Astrocyte of the spinal cord (primary cell): ENCODE measurements around the gene FMN1.
A peak's percentile ranks its signal among the peaks of the same experiment; 100 is the strongest.

Experiments used
- DNase-seq: peaks from one replicate; pipeline ENCODE4 v3.0.0; 2011; ENCODE audit warnings: low read depth, low spot score
- H3K4me3 ChIP-seq: 2 replicates; pipeline ENCODE4 v1.5.1; 2011; ENCODE audit warnings: low read depth, mild to moderate bottlenecking, low read length, moderate library complexity
- CTCF ChIP-seq: IDR thresholded peaks from 2 replicates; pipeline ENCODE4 v1.5.1; 2012; ENCODE audit warnings: low read depth, mild to moderate bottlenecking, low read length, inconsistent platforms
- in situ Hi-C: cut with HindIII; loops from 2 replicates; pipeline ENCODE4 v1.10.0; 2017; ENCODE audit warnings: low sequenced_read_pairs

Gene FMN1

DNA sequence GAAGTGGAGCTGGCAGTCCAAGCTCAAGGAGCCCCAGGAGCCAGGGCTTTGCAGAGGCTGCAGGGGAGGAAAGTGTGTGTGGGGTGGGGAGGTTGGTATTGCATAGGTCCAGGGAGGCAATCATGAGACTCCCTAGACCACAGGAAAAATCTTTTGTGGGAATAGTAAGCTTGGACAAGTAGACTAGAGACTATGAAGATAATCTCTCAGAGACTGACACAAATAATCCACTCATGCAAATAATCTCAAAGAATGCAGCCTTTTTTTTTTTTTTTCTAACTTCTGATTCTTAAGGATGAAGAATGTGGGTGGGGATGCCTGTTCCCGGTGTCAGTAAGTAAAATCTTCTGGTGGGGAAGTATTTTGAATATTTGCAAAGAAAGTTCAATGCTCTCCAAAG is 363.0 kb downstream of the FMN1 start:
- TF ChIP-seq CTCF, result no peak
- DNase-seq, result no peak
- in situ Hi-C loops, result loop anchor here (25.0 kb wide), 1 partner anchor 106 kb away; no protein-coding TSS in a partner anchor

GRCh38 chr15:32830241-32830640 is 364.3 kb downstream of the FMN1 start:
- no peak for TF ChIP-seq CTCF
- no peak for DNase-seq
- H3K4me3 ChIP-seq, result no peak overlapping the region
- in situ Hi-C loops, result loop anchor here (25.0 kb wide), 1 partner anchor 107 kb away; no protein-coding TSS in a partner anchor

More for the DNA sequence above, 363.0 kb downstream of the FMN1 start:
- no peak overlapping the region for H3K4me3 ChIP-seq

DNA sequence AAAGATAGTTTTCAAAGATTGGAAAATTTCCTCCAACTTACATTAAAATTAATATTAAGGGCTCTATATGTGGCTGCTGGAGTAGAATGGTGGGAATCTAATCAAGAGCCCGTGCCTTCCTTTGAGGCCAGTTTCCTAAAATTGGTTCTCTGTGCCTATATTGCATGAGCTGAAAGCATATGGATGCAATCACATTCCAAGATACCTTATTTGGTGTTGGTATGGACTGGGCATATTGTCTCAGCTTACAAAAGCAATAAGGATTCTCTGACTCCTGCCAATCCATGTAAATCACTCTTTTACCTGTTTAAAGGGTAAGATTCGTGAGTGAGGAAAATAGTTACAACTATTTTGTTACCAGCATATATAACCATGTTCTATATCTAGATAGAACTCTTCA is 365.1 kb downstream of the FMN1 start:
- TF ChIP-seq CTCF, result no peak
- in situ Hi-C loops, result loop anchor here (25.0 kb wide), 1 partner anchor 108 kb away; no protein-coding TSS in a partner anchor
- no peak overlapping the region for H3K4me3 ChIP-seq
- DNase-seq, result no peak

DNA sequence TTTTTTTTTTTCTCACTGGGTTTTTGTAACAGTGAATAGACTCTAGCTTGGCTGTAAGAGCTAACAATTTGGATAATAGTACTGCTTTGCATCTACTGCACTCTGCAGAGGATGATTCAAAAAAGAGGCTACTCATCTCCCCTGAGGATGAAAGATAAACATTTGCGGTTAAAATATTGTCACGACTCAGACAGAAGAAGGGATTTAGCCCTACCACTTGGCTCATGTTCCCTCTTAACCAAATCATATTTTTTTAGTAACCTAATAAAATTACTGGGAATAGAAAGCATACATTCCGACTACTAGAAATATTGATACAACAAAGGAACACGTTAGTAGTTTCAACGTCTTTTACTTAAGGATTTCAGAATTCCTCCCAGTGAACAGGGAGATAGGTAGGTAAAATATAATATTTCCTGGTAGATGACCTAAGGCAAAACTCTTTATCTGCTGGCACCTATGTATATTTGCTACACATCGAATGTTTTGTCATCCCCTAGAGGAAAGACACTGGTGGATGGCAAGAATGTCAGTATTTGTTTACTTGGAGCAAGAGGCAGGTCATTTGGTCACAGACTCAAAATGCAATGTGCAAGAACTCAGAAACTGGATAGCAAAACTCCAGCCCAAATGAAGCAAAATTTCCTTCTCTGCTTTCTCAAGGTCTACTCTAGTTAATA is 365.9 kb downstream of the FMN1 start:
- in situ Hi-C loops, result loop anchor here (25.0 kb wide), 1 partner anchor 109 kb away; no protein-coding TSS in a partner anchor
- peak; percentile 88 for DNase-seq

DNA sequence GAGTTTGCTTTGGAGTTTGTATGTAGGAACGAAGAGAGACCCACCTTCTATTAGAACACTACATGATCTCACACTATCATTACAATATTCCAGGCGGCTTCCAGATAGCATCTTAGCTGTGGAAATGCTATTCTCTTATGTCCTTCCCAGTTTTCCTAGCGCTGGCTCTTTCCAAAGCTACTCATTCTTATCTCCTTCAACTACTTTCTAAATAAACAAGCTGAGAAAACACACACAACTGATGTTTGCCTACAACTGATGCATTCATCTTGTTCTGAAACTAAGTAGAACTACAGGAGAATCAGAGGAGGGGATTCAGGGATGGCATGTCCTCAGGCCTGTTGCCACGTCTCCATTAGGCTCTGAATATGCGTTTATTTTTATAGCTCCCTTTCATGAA is 367.8 kb downstream of the FMN1 start:
- TF ChIP-seq CTCF, result no peak
- DNase-seq, result no peak
- in situ Hi-C loops, result loop anchor here (25.0 kb wide), 1 partner anchor 111 kb away; no protein-coding TSS in a partner anchor
- H3K4me3 ChIP-seq, result no peak overlapping the region

More for the DNA sequence above, 365.9 kb downstream of the FMN1 start:
- H3K4me3 ChIP-seq, result no peak overlapping the region
- TF ChIP-seq CTCF, result no peak

- no peak overlapping the region for H3K4me3 ChIP-seq
- DNase-seq, result no peak
- in situ Hi-C loops, result loop anchor here (25.0 kb wide), 1 partner anchor 112 kb away; no protein-coding TSS in a partner anchor
- no peak for TF ChIP-seq CTCF
These were observed 369.3 kb downstream of the FMN1 start for GRCh38 chr15:32825219-32825618.
